HG03039 (cell line): ENCODE results near the gene FMO5.
"Not testable (repeated sequence)": the region's sequence is repeated elsewhere in the genome, so short reads cannot be mapped to it uniquely, and the experiment has no call there.

Experiments used
- ATAC-seq: cut with Tn5 transposase; IDR thresholded peaks from one replicate; pipeline ENCODE4 v1.9.1; 2021; ENCODE audit warnings: mild to moderate bottlenecking, moderate library complexity; ENCODE audit not compliant: unreplicated experiment

Gene FMO5

GRCh38 chr1:147225193-147225730 lies at the start of gene FMO5:
Gene FMO5 (minus strand): TSS chr1:147225339. CDS start chr1:147225029, 310 bp downstream.
- no peak for ATAC-seq

- no peak for ATAC-seq
Measured at GRCh38 chr1:147273409-147274336, 48.5 kb upstream of the FMO5 start.

GRCh38 chr1:147272042-147272441 lies 46.9 kb upstream of the FMO5 start:
- no peak for ATAC-seq

GRCh38 chr1:147270721-147271120 lies 45.6 kb upstream of the FMO5 start:
- no peak for ATAC-seq

GRCh38 chr1:147267711-147268110 lies 42.6 kb upstream of the FMO5 start:
- ATAC-seq = no peak

- ATAC-seq = no peak
Measured at GRCh38 chr1:147266381-147266780, 41.2 kb upstream of the FMO5 start.

GRCh38 chr1:147264158-147264768 lies 39.1 kb upstream of the FMO5 start:
- ATAC-seq = no peak

- no peak for ATAC-seq
Measured at GRCh38 chr1:147260956-147261355, 35.8 kb upstream of the FMO5 start.

- no peak for ATAC-seq
Measured at GRCh38 chr1:147252540-147252939, 27.4 kb upstream of the FMO5 start.

GRCh38 chr1:147247656-147248238 lies 22.6 kb upstream of the FMO5 start:
- no peak for ATAC-seq

GRCh38 chr1:147246910-147247655 lies 21.9 kb upstream of the FMO5 start:
- ATAC-seq = no peak

GRCh38 chr1:147246044-147246690 lies 21.0 kb upstream of the FMO5 start:
- no peak for ATAC-seq

- no peak for ATAC-seq
Measured at GRCh38 chr1:147245586-147246021, 20.5 kb upstream of the FMO5 start.

- no peak for ATAC-seq
Measured at GRCh38 chr1:147245129-147245528, 20.0 kb upstream of the FMO5 start.

- no peak for ATAC-seq
Measured at GRCh38 chr1:147243841-147244240, 18.7 kb upstream of the FMO5 start.

GRCh38 chr1:147243228-147243685 lies 18.1 kb upstream of the FMO5 start:
- no peak for ATAC-seq

- ATAC-seq = peak; percentile 82
Measured at GRCh38 chr1:147242449-147243227, 17.5 kb upstream of the FMO5 start, which contains the start of gene CHD1L. Gene CHD1L (plus strand): TSS chr1:147242684. CDS start chr1:147242704, 20 bp downstream.

GRCh38 chr1:147241934-147242448 lies 16.9 kb upstream of the FMO5 start:
- ATAC-seq = no peak

GRCh38 chr1:147240131-147240721 lies 15.1 kb upstream of the FMO5 start:
- not testable (repeated sequence) for ATAC-seq
